ENCODE measurements around the gene MRTO4. TPM values are rescaled to one million over a fixed set of nuclear protein-coding genes. Genes with fewer than 3 reads are reported as not detected.
A peak's percentile ranks its signal among the peaks of the same experiment; 100 is the strongest.
"Not testable (repeated sequence)": the region's sequence is repeated elsewhere in the genome, so short reads cannot be mapped to it uniquely, and the experiment has no call there.

Gene MRTO4
- total and polyA plus RNA-seq, 2 of the 13 experiments (the other 11 are each of a cell fraction or from before 2014, with no cell fraction given), result 28.1 to 59.2 TPM

DNA sequence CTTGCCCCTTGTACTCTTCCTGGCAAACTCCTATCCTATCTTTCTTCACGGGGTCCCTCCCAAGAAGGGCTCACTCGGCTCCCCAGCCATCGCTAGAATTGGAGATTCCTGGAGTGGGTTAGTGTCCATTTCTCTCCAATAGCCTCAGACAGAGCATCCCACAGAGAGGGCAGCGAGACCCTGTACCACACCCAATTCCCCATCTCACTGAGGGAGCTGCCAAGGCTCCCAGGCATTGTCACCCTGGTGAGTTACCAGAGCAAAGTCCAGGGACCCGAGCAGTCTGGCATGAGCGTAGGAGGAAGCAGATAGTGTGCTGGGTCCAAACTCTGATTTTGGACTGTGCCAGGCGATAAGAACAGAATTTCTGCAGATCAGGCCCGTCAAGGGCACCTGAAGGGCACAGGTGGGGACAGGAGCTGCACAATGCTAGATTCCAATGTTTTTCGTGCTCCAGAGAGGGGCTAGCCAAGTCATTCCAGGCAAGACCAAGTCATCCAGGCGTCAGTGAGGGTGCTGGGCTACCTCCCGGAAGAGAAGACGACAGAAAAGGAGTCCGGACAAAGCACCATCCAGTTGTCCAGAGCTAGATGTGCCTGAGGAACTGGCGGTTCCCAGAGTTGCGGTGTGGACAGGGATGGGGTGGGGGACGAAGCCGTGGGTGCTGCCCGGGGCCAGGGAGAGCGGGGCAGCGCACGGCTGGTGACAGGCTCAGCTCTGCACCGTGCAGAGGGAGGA, 21.7 kb downstream of the MRTO4 start:
- 89% methylated on average over 22 of the region's 22 CpGs for WGBS (ENCODE audit: low lambda C conversion rate)
- Histone ChIP-seq H3K9ac (ENCODE audit: insufficient read depth, low read depth, low read length) (no peak overlapping the region), H3K4me2 (ENCODE audit: low read depth, low read length) (no peak overlapping the region), H3K36me3 (replicated peaks in 1 of 2; ENCODE audit: control insufficient read depth in 1 of 2, insufficient read depth in 2 of 2, low read length in 2 of 2) (no peaks in the 10 kb centered on the region), H4K20me1 (ENCODE audit: insufficient read depth, low read length) (no peaks in the 10 kb centered on the region), H3K4me1 (ENCODE audit: insufficient read depth, low read length) (peaks cover 42% of the 10 kb centered on the region), H3K79me2 (ENCODE audit: insufficient read depth, low read length) (no peaks in the 10 kb centered on the region), H3K27me3 (ENCODE audit: control insufficient read depth in 1 of 2, insufficient read depth in 2 of 2, low read length in 2 of 2) (no peaks in the 10 kb centered on the region), H3K4me3 (replicated peaks in 1 of 3; ENCODE audit: insufficient read depth in 1 of 3, low read depth in 2 of 3, low read length in 3 of 3) (no peak overlapping the region), H3K27ac (ENCODE audit: extremely low read length, insufficient read depth, low read length) (no peak overlapping the region), H3K9me3 (ENCODE audit: low read length) (no peaks in the 10 kb centered on the region), H2AFZ (ENCODE audit: low read length) (no peak overlapping the region)
- ChIA-PET POLR2A (interaction anchor here (1.4 kb wide), 1 partner anchor 22 kb away, joined by 4 read pairs; the partner anchor contains the start of genes EMC1 and MRTO4), CTCF (ENCODE audit: low intra/inter-chr PET ratio, low total read pairs) (no interaction called here)
- no peak for TF ChIP-seq MTA3 (CRISPR knock-in tag; IDR thresholded peaks at IDR 0.05)
- TF ChIP-seq, protein P1, sequence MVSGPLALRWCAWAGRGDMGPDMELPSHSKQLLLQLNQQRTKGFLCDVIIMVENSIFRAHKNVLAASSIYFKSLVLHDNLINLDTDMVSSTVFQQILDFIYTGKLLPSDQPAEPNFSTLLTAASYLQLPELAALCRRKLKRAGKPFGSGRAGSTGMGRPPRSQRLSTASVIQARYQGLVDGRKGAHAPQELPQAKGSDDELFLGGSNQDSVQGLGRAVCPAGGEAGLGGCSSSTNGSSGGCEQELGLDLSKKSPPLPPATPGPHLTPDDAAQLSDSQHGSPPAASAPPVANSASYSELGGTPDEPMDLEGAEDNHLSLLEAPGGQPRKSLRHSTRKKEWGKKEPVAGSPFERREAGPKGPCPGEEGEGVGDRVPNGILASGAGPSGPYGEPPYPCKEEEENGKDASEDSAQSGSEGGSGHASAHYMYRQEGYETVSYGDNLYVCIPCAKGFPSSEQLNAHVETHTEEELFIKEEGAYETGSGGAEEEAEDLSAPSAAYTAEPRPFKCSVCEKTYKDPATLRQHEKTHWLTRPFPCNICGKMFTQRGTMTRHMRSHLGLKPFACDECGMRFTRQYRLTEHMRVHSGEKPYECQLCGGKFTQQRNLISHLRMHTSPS (CRISPR knock-in tag; IDR thresholded peaks at IDR 0.05; ENCODE audit: low read depth), result peak; percentile 59; the same call in 1 of the 2 replicates
- no peak for TF ChIP-seq GLMP (CRISPR knock-in tag; IDR thresholded peaks at IDR 0.05; ENCODE audit: borderline replicate concordance)
- no peak for TF ChIP-seq ZNF232 (CRISPR knock-in tag; IDR thresholded peaks at IDR 0.05; ENCODE audit: borderline replicate concordance)
- no peak for TF ChIP-seq ZMAT3 (CRISPR knock-in tag; conservative IDR thresholded peaks at IDR 0.05)
- BruUV-seq (replicated peaks), result no TSS peak
- ATAC-seq (no peak), DNase-seq (ENCODE audit: low spot score) (no peak), FAIRE-seq (no peak)
- intact Hi-C loops (cut with micrococcal nuclease; ENCODE audit: unreplicated experiment), result no loop called here
- in situ Hi-C loops (cut with HindIII; ENCODE audit: extremely low pct_ligation_motif_present, low pct_unique_long_range_greater_than_20kb), result no loop called here

DNA sequence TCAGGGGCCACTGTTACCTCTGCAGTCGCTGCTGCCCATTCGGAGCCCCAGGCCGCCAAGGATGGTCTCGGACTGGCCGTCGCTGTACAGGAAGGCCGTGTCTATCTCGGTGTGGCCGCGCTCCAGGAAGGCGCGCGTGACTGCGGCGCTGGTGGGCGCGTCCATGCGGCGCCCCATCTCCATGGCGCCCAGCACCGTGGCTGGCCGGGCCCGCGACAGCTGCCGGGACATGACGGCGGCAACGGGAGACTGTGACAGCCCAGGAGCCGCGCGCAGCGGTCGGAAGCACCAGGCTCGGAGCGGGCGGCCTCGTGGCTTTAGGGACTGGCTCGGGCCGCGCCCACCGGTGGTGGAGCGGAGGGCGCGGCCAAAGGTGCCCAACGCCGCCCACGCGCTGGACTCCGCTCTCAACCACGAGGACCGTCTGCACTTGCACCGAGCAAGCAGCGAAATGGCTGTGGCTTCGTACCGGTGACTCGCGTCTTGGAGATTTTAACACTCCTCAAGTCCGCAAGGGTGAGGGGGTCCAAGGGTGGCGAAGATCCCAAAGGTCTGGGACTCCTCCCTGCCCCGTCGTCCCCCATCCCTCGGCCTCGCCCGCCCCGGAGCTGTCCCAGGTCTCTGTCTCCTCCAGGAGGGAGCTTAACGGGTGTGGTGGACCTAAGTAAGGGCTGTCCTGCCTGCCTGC, 22.4 kb downstream of the MRTO4 start:
- CTCF ChIA-PET (ENCODE audit: low intra/inter-chr PET ratio, low total read pairs); BruUV-seq (replicated peaks); H3K79me2 ChIP-seq (ENCODE audit: insufficient read depth, low read length); H4K20me1 ChIP-seq (ENCODE audit: insufficient read depth, low read length); FAIRE-seq; H3K9me3 ChIP-seq (ENCODE audit: low read length); H3K27me3 ChIP-seq (ENCODE audit: control insufficient read depth in 1 of 2, insufficient read depth in 2 of 2, low read length in 2 of 2); H3K4me2 ChIP-seq (ENCODE audit: low read depth, low read length); ATAC-seq; DNase-seq (ENCODE audit: low spot score); H3K4me3 ChIP-seq (replicated peaks in 1 of 3; ENCODE audit: insufficient read depth in 1 of 3, low read depth in 2 of 3, low read length in 3 of 3); in situ Hi-C loops (cut with HindIII; ENCODE audit: extremely low pct_ligation_motif_present, low pct_unique_long_range_greater_than_20kb); H3K27ac ChIP-seq (ENCODE audit: extremely low read length, insufficient read depth, low read length); H2AFZ ChIP-seq (ENCODE audit: low read length); H3K9ac ChIP-seq (ENCODE audit: insufficient read depth, low read depth, low read length); intact Hi-C loops (cut with micrococcal nuclease; ENCODE audit: unreplicated experiment); H3K36me3 ChIP-seq (replicated peaks in 1 of 2; ENCODE audit: control insufficient read depth in 1 of 2, insufficient read depth in 2 of 2, low read length in 2 of 2); POLR2A ChIA-PET: not testable (repeated sequence)
- 98% methylated on average over 36 of the region's 66 CpGs for WGBS (ENCODE audit: low lambda C conversion rate)
- peaks cover 42% of the 10 kb centered on the region for H3K4me1 ChIP-seq (ENCODE audit: insufficient read depth, low read length)
